IPS DF 4.7 (cell line): ENCODE measurements around the gene GBGT1.
"Not testable (repeated sequence)": the region's sequence is repeated elsewhere in the genome, so short reads cannot be mapped to it uniquely, and the experiment has no call there.

Experiments used
- DNase-seq: peaks from one replicate; pipeline ENCODE4 v3.0.0-alpha.2; 2013; ENCODE audit warnings: low spot score; ENCODE audit errors: extremely low read depth

The GBGT1 gene

GRCh38 chr9:133163504-133164172, at the start of gene GBGT1:
GBGT1 (minus strand) TSS chr9:133163914; CDS start chr9:133162412, 1,502 bp downstream.
- no peak for DNase-seq

GRCh38 chr9:133210609-133211008, 46.9 kb upstream of the GBGT1 start:
- no peak for DNase-seq

GRCh38 chr9:133210202-133210532, 46.5 kb upstream of the GBGT1 start:
- DNase-seq, result no peak

GRCh38 chr9:133209327-133210201, 45.9 kb upstream of the GBGT1 start:
- DNase-seq, result not testable (repeated sequence)

- DNase-seq, result not testable (repeated sequence)
Observed at GRCh38 chr9:133208880-133209300, 45.2 kb upstream of the GBGT1 start, which contains the start of gene OBP2B. OBP2B (minus strand) TSS chr9:133209250; CDS start chr9:133209199, 51 bp downstream.

GRCh38 chr9:133208171-133208879, 44.6 kb upstream of the GBGT1 start:
- not testable (repeated sequence) for DNase-seq

- no peak for DNase-seq
Observed at GRCh38 chr9:133207540-133208170, 43.9 kb upstream of the GBGT1 start.

GRCh38 chr9:133207021-133207531, 43.4 kb upstream of the GBGT1 start:
- DNase-seq, result no peak

GRCh38 chr9:133205996-133206931, 42.5 kb upstream of the GBGT1 start:
- no peak for DNase-seq

GRCh38 chr9:133205481-133205887, 41.8 kb upstream of the GBGT1 start:
- DNase-seq, result not testable (repeated sequence)

GRCh38 chr9:133204993-133205336, 41.3 kb upstream of the GBGT1 start:
- DNase-seq, result no peak

- DNase-seq, result no peak
Observed at GRCh38 chr9:133204335-133204992, 40.8 kb upstream of the GBGT1 start.

GRCh38 chr9:133203506-133204075, 39.9 kb upstream of the GBGT1 start:
- DNase-seq, result no peak

- DNase-seq, result no peak
Observed at GRCh38 chr9:133202688-133203453, 39.2 kb upstream of the GBGT1 start.

GRCh38 chr9:133202145-133202513, 38.4 kb upstream of the GBGT1 start:
- DNase-seq, result no peak

GRCh38 chr9:133201424-133202144, 37.9 kb upstream of the GBGT1 start:
- no peak for DNase-seq

- DNase-seq, result no peak
Observed at GRCh38 chr9:133200631-133201030, 36.9 kb upstream of the GBGT1 start.
